Measurements from ENCODE around the gene TOLLIP.

Gene TOLLIP

DNA sequence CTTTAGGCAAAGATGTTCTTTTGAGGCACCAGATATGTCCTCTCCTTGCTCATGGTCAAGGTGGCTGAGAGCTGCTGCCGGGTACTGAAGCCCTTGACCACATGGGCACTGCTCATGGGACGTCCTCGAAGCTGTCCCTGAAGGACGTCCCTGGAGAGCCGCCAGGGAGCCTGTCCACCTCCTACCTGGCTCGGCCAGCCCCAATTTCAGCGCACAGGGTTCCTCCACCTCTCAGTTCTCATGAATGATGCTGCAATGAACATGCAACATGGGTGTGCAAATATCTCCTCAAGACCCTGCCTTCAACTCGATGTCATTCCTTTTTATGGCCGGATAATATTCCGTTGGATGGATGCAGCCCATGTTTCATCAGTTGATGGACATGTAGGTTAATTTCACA, 24.4 kb upstream of the TOLLIP start (continued):
- TF ChIP-seq, protein P1, sequence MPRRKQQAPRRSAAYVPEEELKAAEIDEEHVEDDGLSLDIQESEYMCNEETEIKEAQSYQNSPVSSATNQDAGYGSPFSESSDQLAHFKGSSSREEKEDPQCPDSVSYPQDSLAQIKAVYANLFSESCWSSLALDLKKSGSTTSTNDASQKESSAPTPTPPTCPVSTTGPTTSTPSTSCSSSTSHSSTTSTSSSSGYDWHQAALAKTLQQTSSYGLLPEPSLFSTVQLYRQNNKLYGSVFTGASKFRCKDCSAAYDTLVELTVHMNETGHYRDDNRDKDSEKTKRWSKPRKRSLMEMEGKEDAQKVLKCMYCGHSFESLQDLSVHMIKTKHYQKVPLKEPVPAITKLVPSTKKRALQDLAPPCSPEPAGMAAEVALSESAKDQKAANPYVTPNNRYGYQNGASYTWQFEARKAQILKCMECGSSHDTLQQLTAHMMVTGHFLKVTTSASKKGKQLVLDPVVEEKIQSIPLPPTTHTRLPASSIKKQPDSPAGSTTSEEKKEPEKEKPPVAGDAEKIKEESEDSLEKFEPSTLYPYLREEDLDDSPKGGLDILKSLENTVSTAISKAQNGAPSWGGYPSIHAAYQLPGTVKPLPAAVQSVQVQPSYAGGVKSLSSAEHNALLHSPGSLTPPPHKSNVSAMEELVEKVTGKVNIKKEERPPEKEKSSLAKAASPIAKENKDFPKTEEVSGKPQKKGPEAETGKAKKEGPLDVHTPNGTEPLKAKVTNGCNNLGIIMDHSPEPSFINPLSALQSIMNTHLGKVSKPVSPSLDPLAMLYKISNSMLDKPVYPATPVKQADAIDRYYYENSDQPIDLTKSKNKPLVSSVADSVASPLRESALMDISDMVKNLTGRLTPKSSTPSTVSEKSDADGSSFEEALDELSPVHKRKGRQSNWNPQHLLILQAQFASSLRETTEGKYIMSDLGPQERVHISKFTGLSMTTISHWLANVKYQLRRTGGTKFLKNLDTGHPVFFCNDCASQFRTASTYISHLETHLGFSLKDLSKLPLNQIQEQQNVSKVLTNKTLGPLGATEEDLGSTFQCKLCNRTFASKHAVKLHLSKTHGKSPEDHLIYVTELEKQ (tag by site-specific recombination; IDR thresholded peaks at IDR 0.05; ENCODE audit: borderline replicate concordance): no peak
- no peak for TF ChIP-seq ZNF223 (tag by site-specific recombination; IDR thresholded peaks at IDR 0.05)

DNA sequence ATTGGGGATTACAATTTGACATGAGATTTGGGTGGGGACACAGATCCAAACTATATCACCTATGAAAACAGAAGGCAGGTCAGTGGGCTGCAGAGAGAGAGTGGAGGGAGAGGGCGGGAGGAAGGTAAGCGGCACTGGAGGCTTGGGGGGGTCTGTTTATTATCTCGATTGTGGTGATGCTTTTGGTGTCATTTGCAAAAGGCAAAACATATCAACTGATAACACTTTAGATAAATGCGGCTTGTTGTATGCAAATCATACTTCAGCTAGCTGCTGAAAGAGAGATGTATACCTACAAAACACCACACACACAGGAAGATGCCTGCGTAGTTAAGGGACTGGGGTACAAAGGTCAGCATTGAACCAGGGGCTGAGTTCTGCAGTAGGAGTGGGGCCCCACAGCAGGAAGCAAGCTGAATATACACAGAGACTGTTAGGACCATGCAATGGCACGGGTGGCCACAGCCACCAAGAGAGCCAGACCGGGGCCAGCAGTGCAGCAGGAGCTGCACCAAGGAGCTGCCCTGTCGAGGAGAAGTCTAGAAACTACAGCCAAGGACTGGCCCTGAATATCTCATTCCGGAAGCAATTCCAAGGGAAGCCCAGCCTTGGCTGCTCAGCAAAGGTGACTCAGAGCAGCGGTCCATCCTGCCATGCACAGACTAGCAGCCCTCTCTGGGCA, 23.8 kb upstream of the TOLLIP start:
- Histone ChIP-seq H3K4me1 (ENCODE audit: control insufficient read depth, insufficient read depth, low read length) (no peaks in the 10 kb centered on the region), H3K36me3 (ENCODE audit: control insufficient read depth in 2 of 2, insufficient read depth in 1 of 2, low read length in 2 of 2) (no peaks in the 10 kb centered on the region), H3K4me3 (ENCODE audit: low read depth, low read length) (no peak overlapping the region), H3K9me3 (ENCODE audit: control insufficient read depth, insufficient read depth, low read depth, low read length) (no peaks in the 10 kb centered on the region), H3K27ac (ENCODE audit: extremely low read depth, low read depth, low read length) (no peak overlapping the region)
- CTCF ChIA-PET: interaction anchor here (0.8 kb wide), 1 partner anchor 221 kb away, joined by 3 read pairs; no protein-coding TSS in a partner anchor
- POLR2A ChIA-PET: no interaction called here
- TF ChIP-seq, protein P2, sequence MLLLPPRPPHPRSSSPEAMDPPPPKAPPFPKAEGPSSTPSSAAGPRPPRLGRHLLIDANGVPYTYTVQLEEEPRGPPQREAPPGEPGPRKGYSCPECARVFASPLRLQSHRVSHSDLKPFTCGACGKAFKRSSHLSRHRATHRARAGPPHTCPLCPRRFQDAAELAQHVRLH (tag by site-specific recombination; IDR thresholded peaks at IDR 0.05): no peak
- no peak for TF ChIP-seq BCL11A (tag by site-specific recombination; IDR thresholded peaks at IDR 0.05; ENCODE audit: low read depth)
- no peak for TF ChIP-seq ZNF140 (tag by site-specific recombination; IDR thresholded peaks at IDR 0.05)
- no peak for TF ChIP-seq ZNF776 (tag by site-specific recombination; IDR thresholded peaks at IDR 0.05; ENCODE audit: borderline replicate concordance)
- TF ChIP-seq ZNF596 (tag by site-specific recombination; IDR thresholded peaks at IDR 0.05): no peak
- TF ChIP-seq, protein P1 (tag by site-specific recombination; IDR thresholded peaks at IDR 0.05; ENCODE audit: borderline replicate concordance): no peak
- no peak for TF ChIP-seq ZBTB17 (tag by site-specific recombination; IDR thresholded peaks at IDR 0.05)
- no peak for TF ChIP-seq ZNF792 (tag by site-specific recombination; IDR thresholded peaks at IDR 0.05)
- no peak for TF ChIP-seq ZNF24 (tag by site-specific recombination; IDR thresholded peaks at IDR 0.05)
- TF ChIP-seq ZNF76 (tag by site-specific recombination; IDR thresholded peaks at IDR 0.05; ENCODE audit: borderline replicate concordance, low read depth): no peak
- no peak for TF ChIP-seq ZNF747 (tag by site-specific recombination; IDR thresholded peaks at IDR 0.05)
- TF ChIP-seq GLI2 (tag by site-specific recombination; IDR thresholded peaks at IDR 0.05; ENCODE audit: borderline replicate concordance, low read depth): no peak
- TF ChIP-seq ZNF354C (tag by site-specific recombination; IDR thresholded peaks at IDR 0.05; ENCODE audit: borderline replicate concordance, low read depth): no peak

DNA sequence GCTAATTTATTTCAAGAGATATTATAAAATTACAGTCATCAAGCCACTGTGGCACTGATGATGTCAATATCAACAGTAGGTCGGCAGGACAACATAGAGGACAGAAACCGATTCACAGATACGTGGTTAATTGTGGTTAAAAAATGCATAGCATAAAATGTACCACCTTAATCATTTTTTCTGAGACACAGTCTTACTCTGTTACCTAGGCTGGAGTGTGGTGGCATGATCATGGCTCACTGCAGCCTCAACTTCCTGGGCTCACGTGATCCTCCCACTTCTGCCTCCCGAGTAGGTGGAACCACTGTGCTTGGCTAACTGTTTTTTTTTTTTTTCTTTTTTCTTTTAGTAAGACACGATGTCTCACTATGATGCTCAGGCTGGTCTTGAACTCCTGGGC, 21.0 kb upstream of the TOLLIP start:
- Histone ChIP-seq H3K36me3 (ENCODE audit: control insufficient read depth in 2 of 2, insufficient read depth in 1 of 2, low read length in 2 of 2) (no peaks in the 10 kb centered on the region), H3K27ac (ENCODE audit: extremely low read depth, low read depth, low read length) (no peak overlapping the region), H3K9me3 (ENCODE audit: control insufficient read depth, insufficient read depth, low read depth, low read length) (no peaks in the 10 kb centered on the region), H3K4me3 (ENCODE audit: low read depth, low read length) (no peak overlapping the region), H3K4me1 (ENCODE audit: control insufficient read depth, insufficient read depth, low read length) (no peaks in the 10 kb centered on the region)
- ChIA-PET POLR2A (no interaction called here), CTCF (no interaction called here)
- no peak for TF ChIP-seq ZNF692 (tag by site-specific recombination; IDR thresholded peaks at IDR 0.05)
- TF ChIP-seq, protein P3, sequence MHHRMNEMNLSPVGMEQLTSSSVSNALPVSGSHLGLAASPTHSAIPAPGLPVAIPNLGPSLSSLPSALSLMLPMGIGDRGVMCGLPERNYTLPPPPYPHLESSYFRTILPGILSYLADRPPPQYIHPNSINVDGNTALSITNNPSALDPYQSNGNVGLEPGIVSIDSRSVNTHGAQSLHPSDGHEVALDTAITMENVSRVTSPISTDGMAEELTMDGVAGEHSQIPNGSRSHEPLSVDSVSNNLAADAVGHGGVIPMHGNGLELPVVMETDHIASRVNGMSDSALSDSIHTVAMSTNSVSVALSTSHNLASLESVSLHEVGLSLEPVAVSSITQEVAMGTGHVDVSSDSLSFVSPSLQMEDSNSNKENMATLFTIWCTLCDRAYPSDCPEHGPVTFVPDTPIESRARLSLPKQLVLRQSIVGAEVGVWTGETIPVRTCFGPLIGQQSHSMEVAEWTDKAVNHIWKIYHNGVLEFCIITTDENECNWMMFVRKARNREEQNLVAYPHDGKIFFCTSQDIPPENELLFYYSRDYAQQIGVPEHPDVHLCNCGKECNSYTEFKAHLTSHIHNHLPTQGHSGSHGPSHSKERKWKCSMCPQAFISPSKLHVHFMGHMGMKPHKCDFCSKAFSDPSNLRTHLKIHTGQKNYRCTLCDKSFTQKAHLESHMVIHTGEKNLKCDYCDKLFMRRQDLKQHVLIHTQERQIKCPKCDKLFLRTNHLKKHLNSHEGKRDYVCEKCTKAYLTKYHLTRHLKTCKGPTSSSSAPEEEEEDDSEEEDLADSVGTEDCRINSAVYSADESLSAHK (tag by site-specific recombination; IDR thresholded peaks at IDR 0.05): no peak

All from HEK293 (cell line).